Mesenteric fat pad (tissue), 1 donor: ENCODE measurements around the gene SRRM3. TPM values are rescaled to one million over a fixed set of nuclear protein-coding genes. Genes with fewer than 3 reads are reported as not detected.
A peak's percentile ranks its signal among the peaks of the same experiment; 100 is the strongest.
"Not testable (repeated sequence)": the region's sequence is repeated elsewhere in the genome, so short reads cannot be mapped to it uniquely, and the experiment has no call there.

ENCODE experiments used
- DNase-seq: peaks from one replicate; pipeline ENCODE4 v3.0.0-alpha.2; 2020; ENCODE audit warnings: low spot score
- total RNA-seq: library from RNA; stranded (reverse); fragmentation: NEBNext Ultra II Directional; extraction: Animal tissue kit (Norgen Biotek cat#: 25700); gene quantifications from one replicate; pipeline ENCODE4 v1.2.1, GENCODE V29; 2021
- donor health status: DM: yes; HTN: yes; CAD: no.

SRRM3 gene
- total RNA-seq, 1 donor from 2014 or later = 4.8 TPM

- no peak for DNase-seq
Observed at GRCh38 chr7:76310102-76310957, 108.6 kb downstream of the SRRM3 start.

GRCh38 chr7:76311838-76312237 lies 110.1 kb downstream of the SRRM3 start:
- DNase-seq = not testable (repeated sequence)

- DNase-seq = peak; percentile 97
Observed at GRCh38 chr7:76314042-76314721, 112.5 kb downstream of the SRRM3 start.

GRCh38 chr7:76314740-76315139 lies 113.0 kb downstream of the SRRM3 start:
- DNase-seq = not testable (repeated sequence)

- DNase-seq = no peak
Observed at GRCh38 chr7:76315364-76315763, 113.7 kb downstream of the SRRM3 start.

- DNase-seq = no peak
Observed at GRCh38 chr7:76316984-76317781, 115.5 kb downstream of the SRRM3 start.

- peak; percentile 99 for DNase-seq
Observed at GRCh38 chr7:76317782-76318487, 116.2 kb downstream of the SRRM3 start.

GRCh38 chr7:76318488-76319353 lies 117.0 kb downstream of the SRRM3 start:
- DNase-seq = no peak

GRCh38 chr7:76325092-76325491 lies 123.4 kb downstream of the SRRM3 start:
- no peak for DNase-seq

- DNase-seq = no peak
Observed at GRCh38 chr7:76325811-76326210, 124.1 kb downstream of the SRRM3 start.

GRCh38 chr7:76326646-76327233 lies 125.0 kb downstream of the SRRM3 start:
- no peak for DNase-seq

- no peak for DNase-seq
Observed at GRCh38 chr7:76327610-76328009, 125.9 kb downstream of the SRRM3 start.

- DNase-seq = no peak
Observed at GRCh38 chr7:76328389-76328788, 126.7 kb downstream of the SRRM3 start.

GRCh38 chr7:76329479-76329878 lies 127.8 kb downstream of the SRRM3 start:
- DNase-seq = no peak

GRCh38 chr7:76330261-76330660 lies 128.6 kb downstream of the SRRM3 start:
- DNase-seq = no peak

GRCh38 chr7:76330673-76331072 lies 129.0 kb downstream of the SRRM3 start:
- no peak for DNase-seq

GRCh38 chr7:76332078-76332477 lies 130.4 kb downstream of the SRRM3 start:
- no peak for DNase-seq

GRCh38 chr7:76333511-76334101 lies 131.9 kb downstream of the SRRM3 start:
- DNase-seq = peak; percentile 88

- no peak for DNase-seq
Observed at GRCh38 chr7:76334320-76334967, 132.7 kb downstream of the SRRM3 start.
